ENCODE measurements around the gene TRAF2.

DNA sequence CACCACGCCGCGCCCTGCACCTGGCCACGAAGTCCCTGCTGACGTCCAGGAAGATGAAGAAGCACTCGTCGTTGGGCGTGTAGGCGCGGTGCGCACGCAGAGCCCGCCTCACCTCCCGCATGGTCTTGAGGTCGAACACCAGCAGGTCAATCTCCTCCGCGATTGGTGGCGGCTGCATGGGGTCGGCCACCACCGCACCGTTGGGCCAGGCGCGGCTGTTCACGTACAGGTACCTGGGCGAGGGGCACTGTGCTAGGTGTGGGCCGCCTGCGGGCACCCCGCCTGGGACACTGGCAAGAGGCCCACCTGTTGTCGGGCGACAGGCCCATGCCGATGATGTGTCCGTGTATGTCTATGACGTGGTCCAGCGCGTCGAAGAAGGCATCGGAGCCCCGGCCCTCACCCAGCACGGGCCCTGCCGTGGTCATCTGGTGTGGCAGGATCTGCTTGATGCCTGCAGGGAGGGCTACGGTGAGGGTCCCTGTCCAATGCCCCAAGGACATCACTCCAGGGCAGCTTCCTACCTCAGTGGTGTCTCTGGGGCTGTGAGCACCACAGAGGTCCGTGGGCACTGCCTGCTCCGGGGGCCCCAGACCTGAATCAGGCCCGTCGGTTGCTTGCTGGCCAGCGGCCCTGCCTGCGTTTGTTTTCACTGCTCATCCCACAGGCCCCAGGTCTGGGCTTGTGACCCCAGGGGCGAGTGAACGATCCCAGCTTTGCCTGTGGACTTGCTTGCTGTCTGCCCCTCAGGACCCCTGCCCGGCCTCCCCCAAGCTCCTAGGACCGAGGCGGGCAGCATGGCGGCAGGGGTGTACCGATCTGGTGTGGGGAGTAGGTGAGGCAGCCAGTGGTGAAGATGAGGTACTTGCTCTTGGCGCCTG, 55.2 kb downstream of the TRAF2 start:
- TF ChIP-seq, protein P1, sequence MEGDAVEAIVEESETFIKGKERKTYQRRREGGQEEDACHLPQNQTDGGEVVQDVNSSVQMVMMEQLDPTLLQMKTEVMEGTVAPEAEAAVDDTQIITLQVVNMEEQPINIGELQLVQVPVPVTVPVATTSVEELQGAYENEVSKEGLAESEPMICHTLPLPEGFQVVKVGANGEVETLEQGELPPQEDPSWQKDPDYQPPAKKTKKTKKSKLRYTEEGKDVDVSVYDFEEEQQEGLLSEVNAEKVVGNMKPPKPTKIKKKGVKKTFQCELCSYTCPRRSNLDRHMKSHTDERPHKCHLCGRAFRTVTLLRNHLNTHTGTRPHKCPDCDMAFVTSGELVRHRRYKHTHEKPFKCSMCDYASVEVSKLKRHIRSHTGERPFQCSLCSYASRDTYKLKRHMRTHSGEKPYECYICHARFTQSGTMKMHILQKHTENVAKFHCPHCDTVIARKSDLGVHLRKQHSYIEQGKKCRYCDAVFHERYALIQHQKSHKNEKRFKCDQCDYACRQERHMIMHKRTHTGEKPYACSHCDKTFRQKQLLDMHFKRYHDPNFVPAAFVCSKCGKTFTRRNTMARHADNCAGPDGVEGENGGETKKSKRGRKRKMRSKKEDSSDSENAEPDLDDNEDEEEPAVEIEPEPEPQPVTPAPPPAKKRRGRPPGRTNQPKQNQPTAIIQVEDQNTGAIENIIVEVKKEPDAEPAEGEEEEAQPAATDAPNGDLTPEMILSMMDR (IDR thresholded peaks at IDR 0.05): no peak
- no peak for TF ChIP-seq EP300 (IDR thresholded peaks at IDR 0.05)

All from tibial nerve (tissue), 4 donors.